ENCODE results near the gene TMEM74B.

TMEM74B gene

GRCh38 chr20:1205802-1206201 lies 21.0 kb upstream of the TMEM74B start:
- DNase-seq (ENCODE audit: low read depth) = no peak

GRCh38 chr20:1204576-1204975 lies 19.8 kb upstream of the TMEM74B start:
- DNase-seq (ENCODE audit: low read depth) = no peak

GRCh38 chr20:1204113-1204512 lies 19.3 kb upstream of the TMEM74B start:
- no peak for DNase-seq (ENCODE audit: low read depth)

- DNase-seq (ENCODE audit: low read depth) = no peak
These were observed 18.8 kb upstream of the TMEM74B start for GRCh38 chr20:1203630-1204029.

- DNase-seq (ENCODE audit: low read depth) = no peak
These were observed 18.2 kb upstream of the TMEM74B start, which contains the start of gene C20orf202 for GRCh38 chr20:1202762-1203504. C20orf202 (plus strand) TSS chr20:1203454; CDS start chr20:1203586, 132 bp downstream.

GRCh38 chr20:1199964-1200363 lies 15.2 kb upstream of the TMEM74B start:
- DNase-seq (ENCODE audit: low read depth) = no peak

- no peak for DNase-seq (ENCODE audit: low read depth)
These were observed 14.6 kb upstream of the TMEM74B start for GRCh38 chr20:1199212-1199873.

- no peak for DNase-seq (ENCODE audit: low read depth)
These were observed 14.0 kb upstream of the TMEM74B start for GRCh38 chr20:1198751-1199150.

GRCh38 chr20:1197801-1198200 lies 13.0 kb upstream of the TMEM74B start:
- no peak for DNase-seq (ENCODE audit: low read depth)

- DNase-seq (ENCODE audit: low read depth) = no peak
These were observed 11.9 kb upstream of the TMEM74B start for GRCh38 chr20:1196634-1197033.

GRCh38 chr20:1195226-1195625 lies 10.4 kb upstream of the TMEM74B start:
- DNase-seq (ENCODE audit: low read depth) = no peak

GRCh38 chr20:1191299-1191698 lies 6.5 kb upstream of the TMEM74B start:
- DNase-seq (ENCODE audit: low read depth) = no peak

- DNase-seq (ENCODE audit: low read depth) = no peak
These were observed 6.1 kb upstream of the TMEM74B start for GRCh38 chr20:1190847-1191246.

- DNase-seq (ENCODE audit: low read depth) = no peak
These were observed 5.0 kb upstream of the TMEM74B start for GRCh38 chr20:1189827-1190226.

- no peak for DNase-seq (ENCODE audit: low read depth)
These were observed 3.6 kb upstream of the TMEM74B start for GRCh38 chr20:1188347-1188746.

- no peak for DNase-seq (ENCODE audit: low read depth)
These were observed 2.9 kb upstream of the TMEM74B start for GRCh38 chr20:1187605-1188171.

- DNase-seq (ENCODE audit: low read depth) = no peak
These were observed 1.7 kb upstream of the TMEM74B start for GRCh38 chr20:1186367-1186991.

- no peak for DNase-seq (ENCODE audit: low read depth)
These were observed 1.1 kb upstream of the TMEM74B start for GRCh38 chr20:1185790-1186334.

GRCh38 chr20:1185316-1185741 lies 548 bp upstream of the TMEM74B start:
- no peak for DNase-seq (ENCODE audit: low read depth)

- no peak for DNase-seq (ENCODE audit: low read depth)
These were observed 532 bp downstream of the TMEM74B start for GRCh38 chr20:1184260-1184637.

- no peak for DNase-seq (ENCODE audit: low read depth)
These were observed 1.6 kb downstream of the TMEM74B start for GRCh38 chr20:1183153-1183552.

GRCh38 chr20:1182106-1182505 lies 2.7 kb downstream of the TMEM74B start:
- no peak for DNase-seq (ENCODE audit: low read depth)

- no peak for DNase-seq (ENCODE audit: low read depth)
These were observed 3.8 kb downstream of the TMEM74B start for GRCh38 chr20:1180949-1181348.
